DND-41 (cell line): ENCODE results near the gene GLI2.

ENCODE experiments used
- ATAC-seq: fragments of 200-7000 bp; cut with Tn5 transposase; 3 replicates; pipeline ENCODE4 v1.9.1; 2021; ENCODE audit warnings: low read depth; ENCODE audit not compliant: insufficient read depth
- DNase-seq: peaks from one replicate; pipeline ENCODE4 v3.0.0-alpha.2; 2020
- H2AFZ ChIP-seq: 2 replicates; pipeline ENCODE4 v1.6.0; 2012; ENCODE audit warnings: low read depth, low read length
- H3K27ac ChIP-seq: 2 replicates; pipeline ENCODE4 v1.5.1; 2012; ENCODE audit warnings: low read length, inconsistent platforms
- H3K27me3 ChIP-seq: fragments of 200-600 bp; sonication (generic); 2 replicates; pipeline ENCODE4 v1.6.0; 2012; ENCODE audit warnings: low read length, mild to moderate bottlenecking, inconsistent platforms; ENCODE audit not compliant: insufficient read depth, poor library complexity
- H3K36me3 ChIP-seq: 2 replicates; pipeline ENCODE4 v1.5.1; 2012; ENCODE audit warnings: low read length, inconsistent platforms; ENCODE audit not compliant: insufficient read depth
- H3K4me1 ChIP-seq: 2 replicates; pipeline ENCODE4 v1.5.1; 2012; ENCODE audit warnings: mild to moderate bottlenecking, low read length; ENCODE audit not compliant: insufficient read depth
- H3K4me2 ChIP-seq: 2 replicates; pipeline ENCODE4 v1.6.0; 2012; ENCODE audit warnings: mild to moderate bottlenecking, moderate library complexity, low read length, inconsistent platforms; ENCODE audit not compliant: insufficient read depth
- H3K4me3 ChIP-seq, 2 experiments: fragments of 200-600 bp in 1 of 2; shearing (Covaris generic) in 1 of 2; 2 replicates each; pipeline ENCODE4 v1.5.1; 2012 to 2016; ENCODE audit warnings: inconsistent platforms in 2 of 2, low read length in 2 of 2, mild to moderate bottlenecking in 2 of 2, low read depth in 1 of 2, moderate library complexity in 1 of 2
- H3K79me2 ChIP-seq: 2 replicates; pipeline ENCODE4 v1.6.0; 2012; ENCODE audit warnings: low read length, inconsistent platforms; ENCODE audit not compliant: insufficient read depth
- H3K9ac ChIP-seq: 2 replicates; pipeline ENCODE4 v1.6.0; 2012; ENCODE audit warnings: low read depth, mild to moderate bottlenecking, inconsistent platforms, low read length, moderate library complexity
- H3K9me3 ChIP-seq: 2 replicates; pipeline ENCODE4 v1.5.1; 2012; ENCODE audit warnings: low read length, moderate library complexity, mild to moderate bottlenecking, inconsistent platforms; ENCODE audit not compliant: insufficient read depth, severe bottlenecking
- H4K20me1 ChIP-seq: 2 replicates; pipeline ENCODE4 v1.6.0; 2012; ENCODE audit warnings: low read length; ENCODE audit not compliant: insufficient read depth
- EZH2 ChIP-seq: IDR thresholded peaks from 3 replicates; pipeline ENCODE4 v1.6.1; 2012; ENCODE audit warnings: borderline replicate concordance, low read depth, mild to moderate bottlenecking, moderate library complexity, low read length, inconsistent platforms; ENCODE audit not compliant: severe bottlenecking
- TF ChIP-seq, protein P1 (sequence below): IDR thresholded peaks from 2 replicates; pipeline ENCODE4 v1.5.1; 2012; ENCODE audit warnings: borderline replicate concordance, low read length, moderate library complexity, mild to moderate bottlenecking; ENCODE audit not compliant: poor library complexity, severe bottlenecking; ENCODE audit errors: extremely low read depth

GLI2 gene

DNA sequence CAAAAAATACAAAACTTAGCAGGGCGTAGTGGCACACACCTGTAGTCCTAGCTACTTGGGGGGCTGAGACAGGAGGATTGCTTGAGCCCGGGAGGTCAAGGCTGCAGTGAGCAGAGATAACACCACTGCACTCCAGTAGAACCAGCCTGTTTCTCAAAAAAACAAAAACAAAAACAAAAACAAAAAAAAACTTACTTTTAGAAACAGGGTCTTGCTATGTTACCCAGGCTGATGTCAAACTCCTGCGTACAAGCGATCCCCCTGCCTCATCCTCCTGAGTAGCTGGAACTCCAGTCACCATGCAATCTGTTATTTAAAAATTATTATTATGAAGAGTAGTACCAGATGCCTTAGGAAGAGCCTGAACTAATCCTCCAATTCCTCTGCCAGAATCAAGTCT, 35.0 kb upstream of the GLI2 start:
- H3K4me1 ChIP-seq = no peaks in the 10 kb centered on the region
- H3K9ac ChIP-seq = no peak overlapping the region
- H3K27me3 ChIP-seq = peaks cover 27% of the 10 kb centered on the region
- H2AFZ ChIP-seq = no peak overlapping the region
- H3K4me2 ChIP-seq = no peak overlapping the region
- no peaks in the 10 kb centered on the region for H4K20me1 ChIP-seq
- no peaks in the 10 kb centered on the region for H3K79me2 ChIP-seq
- TF ChIP-seq, protein P1, sequence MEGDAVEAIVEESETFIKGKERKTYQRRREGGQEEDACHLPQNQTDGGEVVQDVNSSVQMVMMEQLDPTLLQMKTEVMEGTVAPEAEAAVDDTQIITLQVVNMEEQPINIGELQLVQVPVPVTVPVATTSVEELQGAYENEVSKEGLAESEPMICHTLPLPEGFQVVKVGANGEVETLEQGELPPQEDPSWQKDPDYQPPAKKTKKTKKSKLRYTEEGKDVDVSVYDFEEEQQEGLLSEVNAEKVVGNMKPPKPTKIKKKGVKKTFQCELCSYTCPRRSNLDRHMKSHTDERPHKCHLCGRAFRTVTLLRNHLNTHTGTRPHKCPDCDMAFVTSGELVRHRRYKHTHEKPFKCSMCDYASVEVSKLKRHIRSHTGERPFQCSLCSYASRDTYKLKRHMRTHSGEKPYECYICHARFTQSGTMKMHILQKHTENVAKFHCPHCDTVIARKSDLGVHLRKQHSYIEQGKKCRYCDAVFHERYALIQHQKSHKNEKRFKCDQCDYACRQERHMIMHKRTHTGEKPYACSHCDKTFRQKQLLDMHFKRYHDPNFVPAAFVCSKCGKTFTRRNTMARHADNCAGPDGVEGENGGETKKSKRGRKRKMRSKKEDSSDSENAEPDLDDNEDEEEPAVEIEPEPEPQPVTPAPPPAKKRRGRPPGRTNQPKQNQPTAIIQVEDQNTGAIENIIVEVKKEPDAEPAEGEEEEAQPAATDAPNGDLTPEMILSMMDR = no peak
- no peak for TF ChIP-seq EZH2
- no peaks in the 10 kb centered on the region for H3K36me3 ChIP-seq
- H3K9me3 ChIP-seq = no peaks in the 10 kb centered on the region
- H3K27ac ChIP-seq = no peak overlapping the region
- ATAC-seq (no peak), DNase-seq (no peak)
- no peak overlapping the region for H3K4me3 ChIP-seq

DNA sequence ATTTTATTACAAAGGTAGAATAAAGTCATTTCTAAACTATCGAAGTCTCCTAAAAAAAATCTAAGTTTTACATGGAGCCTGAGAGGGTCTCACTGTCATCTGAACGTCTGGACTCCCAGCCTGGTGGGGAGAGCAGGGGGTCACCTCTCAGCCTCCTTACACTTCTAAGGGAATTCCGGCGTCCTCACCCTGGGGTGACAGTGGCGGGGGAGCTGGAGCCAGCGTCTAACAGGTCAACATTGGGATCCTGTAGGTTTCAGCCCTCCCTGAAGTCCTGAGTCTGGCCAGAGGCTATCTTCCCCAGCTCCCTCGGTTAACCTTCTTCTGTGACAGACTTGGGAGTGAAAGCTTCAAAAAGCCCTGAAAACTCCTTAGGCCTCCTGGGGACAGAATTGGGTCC, 34.6 kb upstream of the GLI2 start:
- TF ChIP-seq EZH2 = no peak
- Histone ChIP-seq H3K79me2 (no peaks in the 10 kb centered on the region), H3K27ac (no peak overlapping the region), H3K4me1 (no peaks in the 10 kb centered on the region), H2AFZ (no peak overlapping the region), H3K36me3 (no peaks in the 10 kb centered on the region), H3K9ac (no peak overlapping the region), H4K20me1 (no peaks in the 10 kb centered on the region), H3K4me2 (no peak overlapping the region), H3K27me3 (peaks cover 23% of the 10 kb centered on the region), H3K9me3 (no peaks in the 10 kb centered on the region), H3K4me3 (no peak overlapping the region)
- DNase-seq (no peak), ATAC-seq (no peak)

DNA sequence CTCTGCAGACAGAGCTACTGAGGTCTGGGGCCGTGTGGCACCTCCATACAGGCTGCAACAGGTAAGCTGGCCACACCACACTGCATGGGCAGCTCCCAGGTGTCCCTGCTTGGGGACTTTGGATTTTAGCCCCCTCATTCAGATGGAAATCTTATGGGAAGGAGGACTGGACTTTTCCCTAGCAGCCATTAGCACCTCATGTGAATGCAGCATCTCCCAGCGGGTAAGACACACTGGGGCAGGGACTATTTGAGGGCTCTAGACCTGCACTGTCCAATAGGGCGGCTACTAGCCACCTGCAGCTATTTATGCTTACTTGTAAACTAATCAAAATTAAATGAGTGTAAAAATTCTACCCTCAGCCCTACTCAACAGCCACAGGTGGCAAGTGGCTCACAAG, 34.2 kb upstream of the GLI2 start:
- Histone ChIP-seq H3K4me1 (no peaks in the 10 kb centered on the region), H3K36me3 (no peaks in the 10 kb centered on the region), H3K9me3 (no peaks in the 10 kb centered on the region), H4K20me1 (no peaks in the 10 kb centered on the region), H3K27me3 (peaks cover 22% of the 10 kb centered on the region), H3K79me2 (no peaks in the 10 kb centered on the region), H3K4me3 (no peak overlapping the region), H3K27ac (no peak overlapping the region), H3K9ac (no peak overlapping the region), H3K4me2 (no peak overlapping the region), H2AFZ (no peak overlapping the region)
- TF ChIP-seq EZH2 = no peak
- TF ChIP-seq, protein P1 = no peak
- DNase-seq (no peak), ATAC-seq (no peak)

DNA sequence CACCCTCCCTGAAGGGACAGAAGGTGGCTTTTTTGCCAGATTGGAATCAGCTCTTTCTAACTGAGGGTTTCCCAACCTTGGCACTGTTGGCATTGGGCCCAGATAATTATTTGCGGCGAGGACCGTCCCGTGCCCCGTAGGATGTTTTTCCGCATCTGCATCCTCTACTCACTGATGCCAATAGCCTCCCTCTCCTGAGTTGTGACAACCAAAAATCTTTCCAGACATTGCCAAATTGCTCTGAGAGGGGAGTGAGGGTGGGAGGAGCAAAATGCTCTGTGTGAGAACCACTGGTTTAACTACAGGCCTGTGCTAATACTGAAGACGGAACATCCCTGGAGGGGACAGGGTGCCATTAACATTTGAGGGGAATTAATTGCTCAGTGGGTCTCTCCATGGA, 33.6 kb upstream of the GLI2 start:
- ATAC-seq (no peak), DNase-seq (no peak)
- no peaks in the 10 kb centered on the region for H3K9me3 ChIP-seq
- no peaks in the 10 kb centered on the region for H4K20me1 ChIP-seq
- no peaks in the 10 kb centered on the region for H3K79me2 ChIP-seq
- no peak overlapping the region for H3K9ac ChIP-seq
- H3K27ac ChIP-seq = no peak overlapping the region
- H3K4me1 ChIP-seq = no peaks in the 10 kb centered on the region
- no peaks in the 10 kb centered on the region for H3K36me3 ChIP-seq
- no peak overlapping the region for H2AFZ ChIP-seq
- peaks cover 20% of the 10 kb centered on the region for H3K27me3 ChIP-seq
- TF ChIP-seq EZH2 = no peak
- TF ChIP-seq, protein P1 = no peak
- no peak overlapping the region for H3K4me3 ChIP-seq
- H3K4me2 ChIP-seq = no peak overlapping the region
